Measurements from ENCODE around the gene KCNJ4.

Gene KCNJ4

GRCh38 chr22:38453996-38454352 is 1.0 kb downstream of the KCNJ4 start:
- no peak overlapping the region for H3K4me3 ChIP-seq (ENCODE audit: low read length)
- H3K9me3 ChIP-seq (ENCODE audit: low read length) = no peaks in the 10 kb centered on the region
- peaks cover 20% of the 10 kb centered on the region for H3K27me3 ChIP-seq (ENCODE audit: insufficient read depth, low read length)
- no peak overlapping the region for H2AFZ ChIP-seq (ENCODE audit: low read depth, low read length)
- no peaks in the 10 kb centered on the region for H3K36me3 ChIP-seq (ENCODE audit: insufficient read depth, low read length)
- peaks cover 42% of the 10 kb centered on the region for H3K4me1 ChIP-seq (ENCODE audit: insufficient read depth, low read length)

GRCh38 chr22:38453066-38453672 is 1.8 kb downstream of the KCNJ4 start:
- Histone ChIP-seq H2AFZ (ENCODE audit: low read depth, low read length) (no peak overlapping the region), H3K4me3 (ENCODE audit: low read length) (no peak overlapping the region), H3K27me3 (ENCODE audit: insufficient read depth, low read length) (peaks cover 20% of the 10 kb centered on the region), H3K36me3 (ENCODE audit: insufficient read depth, low read length) (no peaks in the 10 kb centered on the region), H3K9me3 (ENCODE audit: low read length) (no peaks in the 10 kb centered on the region), H3K4me1 (ENCODE audit: insufficient read depth, low read length) (peaks cover 42% of the 10 kb centered on the region)

GRCh38 chr22:38452373-38453065 is 2.5 kb downstream of the KCNJ4 start:
- H2AFZ ChIP-seq (ENCODE audit: low read depth, low read length) = no peak overlapping the region
- H3K27me3 ChIP-seq (ENCODE audit: insufficient read depth, low read length) = peaks cover 17% of the 10 kb centered on the region
- no peaks in the 10 kb centered on the region for H3K9me3 ChIP-seq (ENCODE audit: low read length)
- peaks cover 40% of the 10 kb centered on the region for H3K4me1 ChIP-seq (ENCODE audit: insufficient read depth, low read length)
- H3K36me3 ChIP-seq (ENCODE audit: insufficient read depth, low read length) = no peaks in the 10 kb centered on the region
- H3K4me3 ChIP-seq (ENCODE audit: low read length) = no peak overlapping the region

GRCh38 chr22:38451864-38452263 is 3.1 kb downstream of the KCNJ4 start:
- peaks cover 37% of the 10 kb centered on the region for H3K4me1 ChIP-seq (ENCODE audit: insufficient read depth, low read length)
- no peak overlapping the region for H3K4me3 ChIP-seq (ENCODE audit: low read length)
- no peak overlapping the region for H2AFZ ChIP-seq (ENCODE audit: low read depth, low read length)
- no peaks in the 10 kb centered on the region for H3K36me3 ChIP-seq (ENCODE audit: insufficient read depth, low read length)
- H3K9me3 ChIP-seq (ENCODE audit: low read length) = no peaks in the 10 kb centered on the region
- peaks cover 13% of the 10 kb centered on the region for H3K27me3 ChIP-seq (ENCODE audit: insufficient read depth, low read length)

GRCh38 chr22:38451404-38451803 is 3.6 kb downstream of the KCNJ4 start:
- Histone ChIP-seq H3K4me3 (ENCODE audit: low read length) (no peak overlapping the region), H3K36me3 (ENCODE audit: insufficient read depth, low read length) (no peaks in the 10 kb centered on the region), H3K4me1 (ENCODE audit: insufficient read depth, low read length) (peaks cover 37% of the 10 kb centered on the region), H3K27me3 (ENCODE audit: insufficient read depth, low read length) (peaks cover 10% of the 10 kb centered on the region), H3K9me3 (ENCODE audit: low read length) (no peaks in the 10 kb centered on the region), H2AFZ (ENCODE audit: low read depth, low read length) (no peak overlapping the region)

- no peak overlapping the region for H2AFZ ChIP-seq (ENCODE audit: low read depth, low read length)
- H3K27me3 ChIP-seq (ENCODE audit: insufficient read depth, low read length) = peaks cover 8% of the 10 kb centered on the region
- no peaks in the 10 kb centered on the region for H3K36me3 ChIP-seq (ENCODE audit: insufficient read depth, low read length)
- no peaks in the 10 kb centered on the region for H3K9me3 ChIP-seq (ENCODE audit: low read length)
- H3K4me1 ChIP-seq (ENCODE audit: insufficient read depth, low read length) = peaks cover 37% of the 10 kb centered on the region
- H3K4me3 ChIP-seq (ENCODE audit: low read length) = no peak overlapping the region
These were observed 4.7 kb downstream of the KCNJ4 start for GRCh38 chr22:38450234-38450797.

- peaks cover 37% of the 10 kb centered on the region for H3K4me1 ChIP-seq (ENCODE audit: insufficient read depth, low read length)
- no peak overlapping the region for H3K4me3 ChIP-seq (ENCODE audit: low read length)
- peaks cover 8% of the 10 kb centered on the region for H3K27me3 ChIP-seq (ENCODE audit: insufficient read depth, low read length)
These were observed 5.2 kb downstream of the KCNJ4 start for GRCh38 chr22:38449776-38450175.

GRCh38 chr22:38448945-38449745 is 5.9 kb downstream of the KCNJ4 start:
- peaks cover 4% of the 10 kb centered on the region for H3K27me3 ChIP-seq (ENCODE audit: insufficient read depth, low read length)

More at GRCh38 chr22:38449776-38450175, 5.2 kb downstream of the KCNJ4 start:
- Histone ChIP-seq H3K9me3 (ENCODE audit: low read length) (no peaks in the 10 kb centered on the region), H3K36me3 (ENCODE audit: insufficient read depth, low read length) (no peaks in the 10 kb centered on the region), H2AFZ (ENCODE audit: low read depth, low read length) (no peak overlapping the region)

GRCh38 chr22:38446018-38446601 is 8.9 kb downstream of the KCNJ4 start:
- peaks cover 11% of the 10 kb centered on the region for H3K4me1 ChIP-seq (ENCODE audit: insufficient read depth, low read length)
- no peak overlapping the region for H2AFZ ChIP-seq (ENCODE audit: low read depth, low read length)
- no peak overlapping the region for H3K4me3 ChIP-seq (ENCODE audit: low read length)
- no peaks in the 10 kb centered on the region for H3K27me3 ChIP-seq (ENCODE audit: insufficient read depth, low read length)
- H3K9me3 ChIP-seq (ENCODE audit: low read length) = no peaks in the 10 kb centered on the region
- no peaks in the 10 kb centered on the region for H3K36me3 ChIP-seq (ENCODE audit: insufficient read depth, low read length)

More at GRCh38 chr22:38448945-38449745, 5.9 kb downstream of the KCNJ4 start:
- H3K36me3 ChIP-seq (ENCODE audit: insufficient read depth, low read length) = no peaks in the 10 kb centered on the region
- no peak overlapping the region for H3K4me3 ChIP-seq (ENCODE audit: low read length)
- no peaks in the 10 kb centered on the region for H3K9me3 ChIP-seq (ENCODE audit: low read length)
- H2AFZ ChIP-seq (ENCODE audit: low read depth, low read length) = no peak overlapping the region
- H3K4me1 ChIP-seq (ENCODE audit: insufficient read depth, low read length) = peaks cover 33% of the 10 kb centered on the region

GRCh38 chr22:38444783-38445182 is 10.2 kb downstream of the KCNJ4 start:
- H3K9me3 ChIP-seq (ENCODE audit: low read length) = no peaks in the 10 kb centered on the region
- H3K36me3 ChIP-seq (ENCODE audit: insufficient read depth, low read length) = no peaks in the 10 kb centered on the region
- peaks cover 3% of the 10 kb centered on the region for H3K4me1 ChIP-seq (ENCODE audit: insufficient read depth, low read length)
- H2AFZ ChIP-seq (ENCODE audit: low read depth, low read length) = no peak overlapping the region
- H3K27me3 ChIP-seq (ENCODE audit: insufficient read depth, low read length) = no peaks in the 10 kb centered on the region
- no peak overlapping the region for H3K4me3 ChIP-seq (ENCODE audit: low read length)

- Histone ChIP-seq H2AFZ (ENCODE audit: low read depth, low read length) (no peak overlapping the region), H3K4me3 (ENCODE audit: low read length) (no peak overlapping the region), H3K36me3 (ENCODE audit: insufficient read depth, low read length) (no peaks in the 10 kb centered on the region), H3K27me3 (ENCODE audit: insufficient read depth, low read length) (no peaks in the 10 kb centered on the region), H3K4me1 (ENCODE audit: insufficient read depth, low read length) (no peaks in the 10 kb centered on the region), H3K9me3 (ENCODE audit: low read length) (no peaks in the 10 kb centered on the region)
These were observed 11.1 kb downstream of the KCNJ4 start for GRCh38 chr22:38443628-38444521.

- Histone ChIP-seq H3K27me3 (ENCODE audit: insufficient read depth, low read length) (no peaks in the 10 kb centered on the region), H3K9me3 (ENCODE audit: low read length) (no peaks in the 10 kb centered on the region), H3K4me1 (ENCODE audit: insufficient read depth, low read length) (no peaks in the 10 kb centered on the region), H3K36me3 (ENCODE audit: insufficient read depth, low read length) (no peaks in the 10 kb centered on the region), H2AFZ (ENCODE audit: low read depth, low read length) (no peak overlapping the region), H3K4me3 (ENCODE audit: low read length) (no peak overlapping the region)
These were observed 11.9 kb downstream of the KCNJ4 start for GRCh38 chr22:38442967-38443627.
